Fibroblast of upper back skin (primary cell): ENCODE data around the gene USP36.

ENCODE experiments used
- DNase-seq: peaks from one replicate; pipeline ENCODE4 v3.0.0-alpha.2; 2013

USP36 gene

GRCh38 chr17:78808163-78808562, 32.5 kb downstream of the USP36 start:
- DNase-seq, result no peak

GRCh38 chr17:78806451-78806850, 34.2 kb downstream of the USP36 start:
- DNase-seq, result no peak

GRCh38 chr17:78805301-78805700, 35.3 kb downstream of the USP36 start:
- no peak for DNase-seq

- DNase-seq, result no peak
These were observed 35.8 kb downstream of the USP36 start for GRCh38 chr17:78804777-78805176.

GRCh38 chr17:78803186-78803845, 37.3 kb downstream of the USP36 start:
- no peak for DNase-seq

- DNase-seq, result no peak
These were observed 38.2 kb downstream of the USP36 start for GRCh38 chr17:78802459-78802858.

- DNase-seq, result no peak
These were observed 38.6 kb downstream of the USP36 start for GRCh38 chr17:78802008-78802407.

- no peak for DNase-seq
These were observed 40.3 kb downstream of the USP36 start for GRCh38 chr17:78800132-78800931.

GRCh38 chr17:78798695-78799559, 41.7 kb downstream of the USP36 start:
- no peak for DNase-seq

GRCh38 chr17:78797691-78798585, 42.7 kb downstream of the USP36 start:
- no peak for DNase-seq

GRCh38 chr17:78797213-78797612, 43.4 kb downstream of the USP36 start:
- DNase-seq, result no peak

- no peak for DNase-seq
These were observed 44.1 kb downstream of the USP36 start for GRCh38 chr17:78796517-78796900.

GRCh38 chr17:78795861-78796516, 44.6 kb downstream of the USP36 start:
- DNase-seq, result no peak

- DNase-seq, result no peak
These were observed 45.6 kb downstream of the USP36 start for GRCh38 chr17:78794864-78795640.

GRCh38 chr17:78794399-78794798, 46.2 kb downstream of the USP36 start:
- no peak for DNase-seq

GRCh38 chr17:78793968-78794367, 46.6 kb downstream of the USP36 start:
- no peak for DNase-seq

GRCh38 chr17:78793415-78793814, 47.2 kb downstream of the USP36 start:
- DNase-seq, result no peak

GRCh38 chr17:78791840-78792709, 48.5 kb downstream of the USP36 start:
- no peak for DNase-seq

- DNase-seq, result no peak
These were observed 50.1 kb downstream of the USP36 start for GRCh38 chr17:78790552-78790951.

GRCh38 chr17:78789663-78790181, 50.9 kb downstream of the USP36 start:
- peak; percentile 88 for DNase-seq
